GM21723 (cell line): ENCODE results near the gene GMPPA.

Experiments
- ATAC-seq: cut with Tn5 transposase; IDR thresholded peaks from one replicate; pipeline ENCODE4 v1.9.1; 2021; ENCODE audit warnings: mild to moderate bottlenecking, moderate library complexity; ENCODE audit not compliant: unreplicated experiment

The GMPPA gene

DNA sequence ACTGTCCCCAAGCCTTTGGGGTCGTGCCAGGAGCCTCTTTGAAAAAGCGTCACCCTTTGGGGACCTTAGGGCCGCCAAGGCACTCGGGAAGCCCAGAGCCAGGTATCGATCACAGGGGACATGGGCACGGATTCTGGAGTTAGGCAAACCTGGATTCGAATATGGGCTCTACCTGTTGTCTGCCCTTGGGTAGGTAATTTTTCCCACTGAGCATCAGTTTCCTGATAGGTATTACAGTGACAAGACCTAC lies 54.4 kb downstream of the GMPPA start:
- ATAC-seq: no peak

DNA sequence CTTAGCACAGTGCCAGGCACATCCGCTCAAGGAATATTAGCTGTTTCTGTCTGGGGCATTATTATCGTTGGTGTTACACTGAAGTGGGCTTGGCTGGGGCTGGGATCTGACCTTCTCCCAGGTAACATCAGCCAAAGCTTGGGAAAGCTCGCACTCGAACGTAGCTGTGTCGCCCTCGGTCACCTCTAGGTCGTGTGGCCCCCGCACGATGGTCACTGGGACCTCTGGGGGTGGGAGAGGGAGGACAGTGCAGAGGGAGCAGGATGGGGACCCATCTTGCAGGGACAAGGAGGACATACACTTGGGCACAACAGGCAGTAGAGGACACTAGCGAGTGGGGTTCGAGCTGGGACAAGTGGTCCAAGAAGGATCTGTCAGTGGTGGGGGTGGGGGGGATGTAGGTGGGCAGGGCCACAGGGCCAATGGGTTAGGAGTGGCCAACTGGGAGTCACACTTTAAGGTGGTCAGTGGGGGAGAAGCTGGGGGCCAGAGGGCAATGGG lies 54.8 kb downstream of the GMPPA start:
- no peak for ATAC-seq

DNA sequence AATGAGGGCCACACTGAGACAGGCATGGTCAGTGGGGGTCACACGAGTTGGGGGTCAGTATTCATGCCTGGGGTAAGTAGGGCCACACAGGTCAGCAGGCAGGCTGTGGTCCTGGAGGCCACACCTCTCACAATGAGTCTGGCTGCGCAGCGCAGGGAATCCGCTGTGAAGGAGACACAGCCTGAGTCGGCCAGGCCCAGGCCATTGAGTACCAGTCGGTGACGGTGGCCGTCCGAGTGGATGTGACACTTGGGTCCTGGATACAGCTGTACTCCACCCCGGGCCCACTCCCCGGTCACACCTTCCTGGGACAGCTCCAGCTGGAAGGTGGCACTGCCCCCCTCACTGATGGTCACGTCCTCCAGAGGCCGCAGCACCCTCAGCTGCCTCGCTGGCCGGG lies 55.7 kb downstream of the GMPPA start:
- no peak for ATAC-seq

- no peak for ATAC-seq
Observed at GRCh38 chr2:219555956-219556355, 57.3 kb downstream of the GMPPA start.

- ATAC-seq: no peak
Observed at GRCh38 chr2:219556413-219556812, 57.7 kb downstream of the GMPPA start.
